Activated naive CD4-positive, alpha-beta T cell treated with Interleukin-2 at 50 U/mL for 16 hours (primary cell): ENCODE data around the gene DHRS12.

Experiments used
- DNase-seq: peaks from one replicate; pipeline ENCODE4 v3.0.0-alpha.2; 2020

Gene DHRS12

DNA sequence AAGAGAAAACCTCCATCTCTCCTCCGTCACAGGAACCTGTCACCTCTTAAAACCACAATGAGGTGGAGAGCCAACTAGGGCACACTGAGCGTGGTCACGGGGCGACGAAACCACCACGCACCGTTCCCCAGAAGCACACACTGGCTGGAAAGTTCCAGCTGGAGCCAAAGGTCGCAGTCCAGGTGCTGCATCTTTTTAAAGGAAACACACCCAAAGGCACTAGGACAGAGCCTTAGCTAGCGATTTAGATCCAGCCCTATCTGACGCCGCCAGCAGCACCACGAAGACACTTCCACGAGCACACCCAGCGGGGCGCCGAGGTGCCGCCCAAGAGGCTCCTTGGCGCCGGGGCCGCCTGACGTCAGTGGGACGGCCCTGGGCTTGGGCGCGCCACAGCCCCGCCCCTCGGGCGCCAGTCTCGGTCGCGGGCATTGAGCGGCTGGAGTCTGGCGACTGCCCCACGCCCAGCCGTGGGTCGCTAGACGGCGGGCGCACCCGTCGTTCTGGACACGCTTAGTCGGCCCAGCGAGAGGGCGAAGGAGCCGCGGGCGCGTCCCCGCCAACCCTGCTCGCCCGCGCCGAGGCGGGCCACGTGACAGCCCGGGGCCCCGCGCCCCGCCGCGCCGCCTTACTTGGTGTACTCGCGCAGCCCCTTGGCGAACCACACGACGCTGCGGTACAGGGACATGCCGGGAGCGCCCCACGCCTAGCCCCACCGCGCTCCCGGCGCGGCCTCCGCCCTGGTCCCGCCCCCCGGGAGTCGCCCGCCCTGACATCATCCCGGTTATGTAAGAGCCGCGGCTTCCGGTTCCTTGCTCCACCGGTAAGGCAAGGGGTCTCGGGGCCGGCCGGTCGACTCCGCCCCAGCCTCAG lies at the start of gene DHRS12:
TSS of gene DHRS12 (minus strand) at position 742 of the 873 bp plus-strand sequence. CDS start 4,504 bp downstream, outside the sequence.
- peak; percentile 82 for DNase-seq

GRCh38 chr13:51849145-51850101 lies 45.5 kb upstream of the DHRS12 start:
- peak; percentile 37 for DNase-seq

GRCh38 chr13:51848674-51849073 lies 44.7 kb upstream of the DHRS12 start:
- no peak for DNase-seq

DNA sequence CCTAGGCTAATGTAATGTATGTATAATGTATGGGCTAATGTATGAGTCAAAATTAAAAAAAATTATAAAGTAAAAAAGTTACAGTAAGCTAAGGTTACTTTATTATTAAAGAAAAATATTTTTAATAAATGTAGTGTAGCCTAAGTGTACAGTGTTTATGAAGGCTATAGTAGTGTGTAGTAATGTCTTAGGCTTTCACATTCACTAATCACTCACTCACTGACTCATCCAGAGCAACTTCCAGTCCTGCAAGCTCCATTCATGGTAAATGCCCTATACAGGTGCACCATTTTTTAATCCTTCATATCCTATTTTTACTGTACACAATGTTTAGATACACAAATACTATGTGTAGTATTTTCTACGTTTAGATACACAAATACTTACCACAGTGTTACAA lies 42.8 kb upstream of the DHRS12 start:
- no peak for DNase-seq

DNA sequence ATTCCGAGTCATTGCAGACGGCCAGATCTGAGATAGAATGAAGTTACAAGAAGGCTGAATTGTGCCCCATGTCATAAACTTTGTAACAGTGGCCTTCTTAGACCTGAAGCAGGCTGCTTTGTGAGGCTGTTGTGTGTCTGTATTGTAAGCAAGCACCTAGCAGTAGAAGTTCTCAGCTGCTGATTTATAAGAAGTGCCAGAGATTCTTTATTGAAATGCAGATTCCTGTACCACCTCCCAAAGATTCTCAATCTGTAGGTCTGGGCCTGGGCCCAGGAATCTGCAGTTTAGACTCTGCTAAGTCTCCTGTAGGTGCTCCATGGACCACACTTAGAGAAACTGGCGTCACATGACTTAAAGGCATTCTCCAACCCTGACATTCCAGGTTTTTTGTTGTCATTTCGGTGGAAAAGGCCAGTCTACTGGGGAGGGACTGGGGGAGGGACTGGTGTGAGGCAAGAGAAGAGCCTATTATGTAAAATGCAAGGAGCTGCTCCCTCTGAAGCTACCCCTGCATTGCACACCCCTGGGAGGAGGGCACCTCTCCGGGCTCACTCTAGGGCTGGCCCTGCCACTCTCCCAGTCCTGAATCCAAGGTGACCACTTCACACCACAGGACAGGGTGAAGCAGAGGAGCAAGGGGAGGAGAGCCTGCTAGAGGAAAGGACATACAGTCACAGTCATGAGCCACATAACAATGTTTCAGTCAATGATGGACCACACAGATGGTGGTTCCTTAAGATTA lies 41.8 kb upstream of the DHRS12 start:
- DNase-seq: no peak

- DNase-seq: peak; percentile 59
These were observed 41.1 kb upstream of the DHRS12 start, which contains the start of gene TMEM272 for GRCh38 chr13:51844862-51845573. Gene TMEM272 (minus strand): TSS chr13:51845177. CDS start chr13:51838530, 6,647 bp downstream.

GRCh38 chr13:51843529-51843928 lies 39.6 kb upstream of the DHRS12 start:
- DNase-seq: no peak

GRCh38 chr13:51841732-51842131 lies 37.8 kb upstream of the DHRS12 start:
- DNase-seq: no peak

DNA sequence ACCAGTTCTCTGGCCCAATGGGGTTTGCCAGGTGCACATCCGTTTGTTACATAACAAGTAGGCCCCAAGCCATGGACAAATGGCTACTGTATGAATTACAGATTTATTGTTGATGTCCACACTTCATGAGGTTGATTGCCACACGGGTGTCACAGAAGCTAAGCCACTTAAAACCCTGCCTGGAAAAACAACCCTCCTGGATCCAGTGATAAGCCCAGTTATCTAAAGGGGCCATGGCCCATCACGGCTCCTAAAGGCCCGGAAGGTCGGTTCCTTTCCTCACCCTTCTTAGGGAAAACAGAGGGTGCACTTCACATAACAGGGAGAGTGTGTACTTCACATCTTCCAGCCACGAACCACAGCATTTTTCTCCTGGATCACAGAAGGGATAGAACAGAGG lies 37.0 kb upstream of the DHRS12 start:
- DNase-seq: no peak

GRCh38 chr13:51839711-51840540 lies 36.0 kb upstream of the DHRS12 start:
- no peak for DNase-seq

DNA sequence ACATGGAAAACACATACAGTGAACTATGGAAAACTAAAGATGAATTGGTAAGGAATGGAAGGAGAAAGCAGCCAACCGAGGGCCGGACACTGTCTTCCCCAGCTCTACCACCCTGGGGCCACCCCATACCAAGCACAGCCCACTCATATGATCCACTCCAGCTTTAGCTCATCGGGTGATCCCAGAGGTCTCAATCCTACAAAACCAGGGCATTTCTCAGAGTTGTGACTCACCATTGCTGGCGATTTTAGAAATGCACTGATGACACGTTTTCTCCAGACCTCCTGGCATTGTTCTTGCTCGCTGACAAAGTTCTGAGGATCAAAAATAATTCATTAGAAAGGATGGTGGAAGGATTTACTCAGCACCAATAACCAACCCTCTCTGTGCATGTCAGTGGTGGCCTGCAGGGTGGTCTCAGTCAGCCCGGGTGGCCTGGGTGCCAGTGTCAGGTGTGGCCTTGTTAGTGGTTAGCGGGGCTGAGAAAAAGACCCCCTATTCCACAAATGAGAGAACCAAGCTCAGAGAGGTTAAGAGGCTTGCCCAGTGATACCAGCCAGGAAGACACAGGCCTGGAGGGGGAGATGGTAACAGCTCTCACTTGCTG lies 34.4 kb upstream of the DHRS12 start:
- no peak for DNase-seq

DNA sequence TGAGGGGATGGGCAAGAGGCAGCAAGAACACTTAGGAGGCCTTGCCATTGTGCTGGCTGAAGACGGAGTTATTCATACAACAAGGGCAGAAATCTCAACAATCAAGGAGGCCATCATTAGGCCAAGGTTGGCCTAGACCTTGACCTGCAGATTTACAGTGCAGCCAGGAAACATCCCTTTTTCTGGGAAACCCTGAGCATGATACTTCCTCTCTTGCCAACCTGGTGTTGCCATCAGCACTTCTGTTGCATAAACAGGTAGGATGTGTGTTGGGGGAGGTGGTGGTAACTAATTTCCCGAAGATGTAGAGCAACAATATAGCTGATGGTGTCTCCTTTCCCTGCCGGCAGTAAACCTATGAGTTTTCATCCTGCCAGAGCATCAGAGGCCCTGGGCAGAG lies 33.1 kb upstream of the DHRS12 start:
- no peak for DNase-seq

- DNase-seq: no peak
These were observed 30.7 kb upstream of the DHRS12 start for GRCh38 chr13:51834581-51835171.

DNA sequence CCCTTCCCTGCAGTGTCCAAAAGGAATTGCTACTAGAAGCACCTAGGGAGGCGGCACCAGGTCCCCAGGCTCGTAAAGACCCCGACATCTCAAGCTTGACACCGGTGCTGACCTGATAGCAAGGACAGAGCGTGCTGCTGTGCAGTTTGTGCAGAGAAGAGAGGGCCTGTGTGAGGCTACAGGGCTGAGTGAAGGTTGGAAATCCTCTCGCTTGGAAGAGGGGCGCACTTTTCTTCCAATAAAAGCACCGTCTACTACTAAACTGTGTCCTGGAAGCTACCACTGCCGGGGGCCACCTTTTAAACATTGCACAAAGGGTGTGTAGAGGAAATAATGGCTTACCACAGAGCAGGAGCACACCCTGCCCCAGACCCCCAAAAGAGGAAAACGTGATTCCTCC lies 30.0 kb upstream of the DHRS12 start:
- DNase-seq: no peak

GRCh38 chr13:51832471-51833152 lies 28.6 kb upstream of the DHRS12 start:
- DNase-seq: peak; percentile 56

DNA sequence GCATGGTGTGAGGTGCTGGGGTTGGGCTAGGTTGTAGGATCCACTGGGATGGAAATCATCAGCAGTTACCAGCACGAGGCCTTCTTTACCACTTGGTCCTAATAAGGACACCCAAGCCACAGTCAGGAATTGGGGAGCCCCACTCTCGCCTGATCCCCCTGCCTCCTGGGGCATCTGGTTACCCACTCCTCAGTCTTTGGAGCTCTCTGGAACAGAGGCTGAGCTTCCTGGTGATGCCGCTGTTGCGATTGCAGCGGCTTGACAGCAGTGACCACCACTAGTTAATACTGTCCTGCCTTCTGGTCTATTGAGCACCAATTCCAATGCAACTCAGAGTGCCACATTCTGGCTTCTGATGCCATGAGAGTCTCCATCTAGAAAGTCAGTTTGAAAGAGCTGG lies 27.6 kb upstream of the DHRS12 start:
- DNase-seq: no peak

- DNase-seq: no peak
These were observed 25.6 kb upstream of the DHRS12 start for GRCh38 chr13:51829568-51829899.

DNA sequence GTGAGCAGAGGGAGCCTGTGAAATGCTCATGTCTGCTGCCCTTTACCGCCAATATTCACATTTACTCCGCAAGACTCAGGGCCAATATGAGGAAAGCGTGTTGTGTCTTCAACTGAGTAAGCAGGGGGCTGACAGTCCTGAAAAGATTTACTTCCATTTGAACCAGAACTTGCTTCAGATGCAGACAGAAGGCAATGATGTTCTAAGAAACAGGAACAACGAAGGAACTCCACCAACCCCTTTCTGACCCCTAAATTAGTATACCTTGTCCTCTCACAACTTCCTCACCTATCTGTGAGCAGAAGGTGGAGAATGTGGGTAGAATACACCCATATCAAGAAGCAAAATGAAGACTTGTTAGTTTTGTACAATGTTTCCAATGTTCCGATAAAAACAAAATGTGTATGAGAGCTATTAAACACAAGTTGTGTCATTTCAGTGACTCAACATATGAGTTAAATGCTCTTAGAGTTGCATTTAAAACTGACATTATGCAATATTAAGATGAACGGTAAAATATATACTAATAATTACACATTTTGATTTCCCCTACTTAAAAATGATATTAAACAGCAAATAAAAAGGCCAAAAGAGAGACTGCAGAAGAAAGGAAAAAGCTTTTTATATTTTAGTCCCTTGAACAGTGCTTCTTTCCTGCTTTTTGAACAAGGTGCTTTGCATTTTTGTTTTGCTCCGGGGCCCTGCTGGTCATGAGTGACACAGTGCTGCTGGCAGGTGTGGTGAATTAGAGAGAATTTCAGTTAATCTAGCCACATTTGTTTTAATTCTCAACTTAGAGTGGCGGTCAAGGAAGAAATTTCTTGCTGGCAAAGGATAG lies 25.0 kb upstream of the DHRS12 start:
- DNase-seq: no peak

GRCh38 chr13:51827254-51827653 lies 23.3 kb upstream of the DHRS12 start:
- no peak for DNase-seq
